ENCODE measurements around the gene FMN2. TPM values are rescaled to one million over a fixed set of nuclear protein-coding genes. Genes with fewer than 3 reads are reported as not detected.

Gene FMN2
- total RNA-seq, 1 donor from 2014 or later = not detected

DNA sequence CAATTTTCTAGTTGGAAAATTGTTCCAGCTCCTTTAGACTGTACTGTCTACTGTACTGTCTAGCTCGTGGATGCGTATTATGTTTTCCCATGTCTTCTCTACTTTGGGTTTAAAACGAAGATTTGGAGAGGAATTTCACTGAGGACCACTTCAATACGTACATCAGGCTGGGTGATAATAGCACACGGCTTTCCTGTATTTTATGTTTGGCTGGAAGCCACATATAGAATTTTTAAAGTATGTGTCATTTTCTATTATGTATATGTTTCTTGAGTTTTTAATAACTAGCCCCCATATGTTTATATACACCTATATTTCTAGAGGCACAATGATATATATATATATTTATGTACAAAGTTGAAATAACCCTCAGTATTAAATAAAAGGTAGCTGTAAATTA is 293.9 kb downstream of the FMN2 start:
- intact Hi-C loops (cut with micrococcal nuclease) = no loop called here
- no peak overlapping the region for H3K27ac ChIP-seq (replicated peaks)

GRCh38 chr1:240385985-240386978 is 294.6 kb downstream of the FMN2 start:
- Histone ChIP-seq H3K36me3 (no peaks in the 10 kb centered on the region), H3K9me3 (replicated peaks) (peaks cover 22% of the 10 kb centered on the region), H3K4me1 (no peaks in the 10 kb centered on the region), H3K27me3 (ENCODE audit: low read depth) (no peaks in the 10 kb centered on the region), H3K4me3 (no peak overlapping the region), H3K27ac (replicated peaks) (no peak overlapping the region)
- DNase-seq = no peak
- intact Hi-C loops (cut with micrococcal nuclease) = no loop called here
- no peak for TF ChIP-seq CTCF (IDR thresholded peaks at IDR 0.05; ENCODE audit: borderline replicate concordance)

More for the DNA sequence above, 293.9 kb downstream of the FMN2 start:
- no peaks in the 10 kb centered on the region for H3K4me1 ChIP-seq
- H3K27me3 ChIP-seq (ENCODE audit: low read depth) = no peaks in the 10 kb centered on the region
- DNase-seq = no peak
- no peak overlapping the region for H3K4me3 ChIP-seq
- no peaks in the 10 kb centered on the region for H3K36me3 ChIP-seq
- peaks cover 30% of the 10 kb centered on the region for H3K9me3 ChIP-seq (replicated peaks)
- TF ChIP-seq CTCF (IDR thresholded peaks at IDR 0.05; ENCODE audit: borderline replicate concordance) = no peak

DNA sequence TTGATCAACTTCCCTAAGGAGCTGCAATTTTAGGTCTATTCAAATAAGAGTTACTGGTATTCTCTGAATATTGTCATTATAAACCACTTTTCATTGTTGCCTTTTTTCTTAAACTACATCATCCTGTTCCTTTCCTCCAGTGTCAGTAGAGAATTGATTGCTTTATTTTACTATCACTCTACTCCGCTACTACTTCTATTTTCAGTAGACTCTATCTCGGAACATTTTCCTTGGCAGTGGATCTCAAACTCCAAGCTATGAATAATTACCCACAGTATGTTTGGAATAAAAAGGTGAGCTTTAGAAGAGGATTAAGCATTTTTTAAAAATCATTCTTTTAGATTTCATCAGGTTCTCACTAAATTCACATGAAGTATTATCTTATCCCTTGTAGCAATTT is 295.4 kb downstream of the FMN2 start:
- intact Hi-C loops (cut with micrococcal nuclease) = no loop called here
- Histone ChIP-seq H3K27ac (replicated peaks) (no peak overlapping the region), H3K9me3 (replicated peaks) (peaks cover 15% of the 10 kb centered on the region), H3K27me3 (ENCODE audit: low read depth) (no peaks in the 10 kb centered on the region), H3K4me1 (no peaks in the 10 kb centered on the region), H3K36me3 (no peaks in the 10 kb centered on the region), H3K4me3 (no peak overlapping the region)
- TF ChIP-seq CTCF (IDR thresholded peaks at IDR 0.05; ENCODE audit: borderline replicate concordance) = no peak
- DNase-seq = no peak

DNA sequence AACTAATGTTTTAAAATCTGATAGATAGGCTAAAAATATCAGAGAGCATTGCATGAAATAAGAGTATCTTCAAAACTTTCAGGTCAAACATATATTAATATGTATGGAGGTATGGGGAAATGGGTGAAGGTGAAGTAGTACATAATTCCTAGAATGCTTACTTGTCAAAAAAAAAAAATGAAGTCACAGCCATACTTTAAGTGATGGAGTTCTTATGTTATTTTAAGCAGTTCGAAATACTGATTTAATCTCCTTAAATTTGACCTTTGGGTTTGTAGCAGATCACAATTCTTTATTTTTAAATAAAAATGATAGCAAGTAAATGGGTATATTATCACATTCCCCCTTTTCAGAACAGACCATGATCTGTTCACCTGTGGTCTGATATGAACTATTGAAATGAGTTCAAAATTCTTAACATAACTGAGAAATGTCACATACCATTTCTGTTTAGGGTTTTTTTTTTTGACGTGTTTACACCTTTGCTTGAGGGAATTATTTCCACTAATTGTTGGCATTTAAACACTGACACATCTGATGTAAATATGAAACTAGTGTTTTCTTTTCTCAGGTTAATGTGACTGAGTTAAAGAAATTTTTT is 300.1 kb downstream of the FMN2 start:
- no peaks in the 10 kb centered on the region for H3K36me3 ChIP-seq
- no peaks in the 10 kb centered on the region for H3K4me1 ChIP-seq
- no peak overlapping the region for H3K27ac ChIP-seq (replicated peaks)
- TF ChIP-seq CTCF (IDR thresholded peaks at IDR 0.05; ENCODE audit: borderline replicate concordance) = no peak
- no peak for DNase-seq
- no peaks in the 10 kb centered on the region for H3K27me3 ChIP-seq (ENCODE audit: low read depth)
- peaks cover 4% of the 10 kb centered on the region for H3K9me3 ChIP-seq (replicated peaks)
- no peak overlapping the region for H3K4me3 ChIP-seq
- intact Hi-C loops (cut with micrococcal nuclease) = no loop called here

GRCh38 chr1:240394353-240394752 is 302.7 kb downstream of the FMN2 start:
- TF ChIP-seq CTCF (IDR thresholded peaks at IDR 0.05; ENCODE audit: borderline replicate concordance) = no peak
- Histone ChIP-seq H3K27ac (replicated peaks) (no peak overlapping the region), H3K36me3 (no peaks in the 10 kb centered on the region), H3K4me3 (no peak overlapping the region), H3K4me1 (no peaks in the 10 kb centered on the region), H3K9me3 (replicated peaks) (peaks cover 4% of the 10 kb centered on the region), H3K27me3 (ENCODE audit: low read depth) (no peaks in the 10 kb centered on the region)
- no peak for DNase-seq
- intact Hi-C loops (cut with micrococcal nuclease) = no loop called here
